Limb (tissue), 2 donors: Measurements from ENCODE around the gene CDSN.
"Not testable (repeated sequence)": the region's sequence is repeated elsewhere in the genome, so short reads cannot be mapped to it uniquely, and the experiment has no call there.

Experiments used
- DNase-seq, 2 donors: peaks; one replicate each; pipeline ENCODE4 v3.0.0-alpha.2; 2016; ENCODE audit errors: extremely low spot score in 2 of 2

CDSN gene

GRCh38 chr6:31087494-31088089 is 32.7 kb downstream of the CDSN start:
- peak; percentile 79 to 89 for DNase-seq

- no peak for DNase-seq
Measured at GRCh38 chr6:31086788-31087440, 33.3 kb downstream of the CDSN start.

GRCh38 chr6:31083742-31084354 is 36.4 kb downstream of the CDSN start:
- DNase-seq = no peak

GRCh38 chr6:31081872-31082271 is 38.4 kb downstream of the CDSN start:
- DNase-seq = no peak

- peak; percentile 66 to 79 for DNase-seq
Measured at GRCh38 chr6:31079656-31080261, 40.5 kb downstream of the CDSN start.

- DNase-seq = no peak
Measured at GRCh38 chr6:31076611-31077010, 43.6 kb downstream of the CDSN start.

GRCh38 chr6:31075528-31075927 is 44.7 kb downstream of the CDSN start:
- no peak for DNase-seq

- no peak for DNase-seq
Measured at GRCh38 chr6:31074401-31074800, 45.8 kb downstream of the CDSN start.

GRCh38 chr6:31070711-31071197 is 49.5 kb downstream of the CDSN start:
- DNase-seq = peak; percentile 53 to 59

- DNase-seq = peak; percentile 81 to 82
Measured at GRCh38 chr6:31068669-31069340, 51.4 kb downstream of the CDSN start.

- DNase-seq = not testable (repeated sequence)
Measured at GRCh38 chr6:31067891-31068668, 52.2 kb downstream of the CDSN start.

GRCh38 chr6:31067028-31067427 is 53.2 kb downstream of the CDSN start:
- not testable (repeated sequence) for DNase-seq

GRCh38 chr6:31065556-31065955 is 54.7 kb downstream of the CDSN start:
- no peak for DNase-seq
